ENCODE measurements around the gene TMEM62.

GRCh38 chr15:43151688-43152087 lies 18.3 kb downstream of the TMEM62 start:
- TF ChIP-seq, protein P1, sequence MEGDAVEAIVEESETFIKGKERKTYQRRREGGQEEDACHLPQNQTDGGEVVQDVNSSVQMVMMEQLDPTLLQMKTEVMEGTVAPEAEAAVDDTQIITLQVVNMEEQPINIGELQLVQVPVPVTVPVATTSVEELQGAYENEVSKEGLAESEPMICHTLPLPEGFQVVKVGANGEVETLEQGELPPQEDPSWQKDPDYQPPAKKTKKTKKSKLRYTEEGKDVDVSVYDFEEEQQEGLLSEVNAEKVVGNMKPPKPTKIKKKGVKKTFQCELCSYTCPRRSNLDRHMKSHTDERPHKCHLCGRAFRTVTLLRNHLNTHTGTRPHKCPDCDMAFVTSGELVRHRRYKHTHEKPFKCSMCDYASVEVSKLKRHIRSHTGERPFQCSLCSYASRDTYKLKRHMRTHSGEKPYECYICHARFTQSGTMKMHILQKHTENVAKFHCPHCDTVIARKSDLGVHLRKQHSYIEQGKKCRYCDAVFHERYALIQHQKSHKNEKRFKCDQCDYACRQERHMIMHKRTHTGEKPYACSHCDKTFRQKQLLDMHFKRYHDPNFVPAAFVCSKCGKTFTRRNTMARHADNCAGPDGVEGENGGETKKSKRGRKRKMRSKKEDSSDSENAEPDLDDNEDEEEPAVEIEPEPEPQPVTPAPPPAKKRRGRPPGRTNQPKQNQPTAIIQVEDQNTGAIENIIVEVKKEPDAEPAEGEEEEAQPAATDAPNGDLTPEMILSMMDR (IDR thresholded peaks at IDR 0.05), result no peak
- TF ChIP-seq POLR2A (IDR thresholded peaks at IDR 0.05), result no peak

Measured in right lobe of liver (tissue), 4 donors.